Lower leg skin (tissue), 4 donors: ENCODE results near the gene TSHZ2. TPM values are rescaled to one million over a fixed set of nuclear protein-coding genes. Genes with fewer than 3 reads are reported as not detected.

Experiments used
- DNase-seq, 2 donors: peaks; one replicate each; pipeline ENCODE4 v3.0.0-alpha.2; 2019; ENCODE audit warnings: low spot score in 2 of 2
- H3K4me3 ChIP-seq: fragments of 200-600 bp; sonication (generic); 2 replicates; pipeline ENCODE4 v1.5.1; 2017; ENCODE audit warnings: mild to moderate bottlenecking, low read depth; ENCODE audit not compliant: poor library complexity, severe bottlenecking
- POLR2A ChIP-seq, 2 donors: fragments of 450-650 bp; IDR thresholded peaks; one replicate each; pipeline ENCODE4 v1.6.1; 2016 to 2017; ENCODE audit warnings: antibody characterized with exemption in 2 of 2, mild to moderate bottlenecking in 1 of 2, moderate library complexity in 1 of 2
- WGBS, 2 donors: methylation state at CpG; one replicate each; pipeline ENCODE4 v1.1.5; 2018; 5-methylcytosine and 5-hydroxymethylcytosine counted together
- intact Hi-C: fragments of 100-400 bp; cut with DNase I; formaldehyde crosslinking; loops from one replicate; pipeline ENCODE4 v1.15.0; 2023; ENCODE audit warnings: low total_unique reads
- total RNA-seq, 4 donors: library from RNA; depleted of rRNA; stranded (reverse); fragments of >200 nt; gene quantifications; one replicate each; pipeline ENCODE4 v1.1.0, GENCODE V29; 2016
- TF ChIP-seq, protein P1 (sequence below), 3 donors: fragments of 450-650 bp; IDR thresholded peaks; one replicate each; pipeline ENCODE4 v1.5.1; 2016; ENCODE audit warnings: antibody characterized with exemption in 3 of 3, mild to moderate bottlenecking in 3 of 3, moderate library complexity in 2 of 3

The TSHZ2 gene
- total RNA-seq, 4 donors from 2014 or later = 8.1 to 25.7 (median 10.5) TPM

DNA sequence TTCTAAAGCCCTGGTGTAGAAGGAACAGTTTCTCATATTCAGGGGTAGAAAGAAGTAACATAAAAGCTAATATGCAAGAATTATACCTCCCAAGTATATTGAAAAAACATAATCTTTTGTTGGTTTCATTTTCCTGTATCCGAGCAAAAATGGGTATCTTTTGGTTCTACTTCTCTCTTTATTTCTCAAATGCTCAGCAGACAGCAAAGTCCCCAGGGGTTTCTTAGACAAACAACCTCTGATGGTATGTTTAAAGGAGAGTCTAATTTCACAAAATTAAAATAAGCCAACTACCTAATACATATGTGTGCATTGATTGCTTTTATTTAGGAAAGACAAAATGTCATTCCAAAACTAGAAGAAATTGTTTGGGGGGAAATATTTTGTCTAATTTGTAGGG is 131.0 kb downstream of the TSHZ2 start:
- 86 to 93% methylated on average over 1 of the region's 1 CpG for WGBS, 2 donors
- DNase-seq = no peak
- no peak overlapping the region for H3K4me3 ChIP-seq
- TF ChIP-seq, protein P1, sequence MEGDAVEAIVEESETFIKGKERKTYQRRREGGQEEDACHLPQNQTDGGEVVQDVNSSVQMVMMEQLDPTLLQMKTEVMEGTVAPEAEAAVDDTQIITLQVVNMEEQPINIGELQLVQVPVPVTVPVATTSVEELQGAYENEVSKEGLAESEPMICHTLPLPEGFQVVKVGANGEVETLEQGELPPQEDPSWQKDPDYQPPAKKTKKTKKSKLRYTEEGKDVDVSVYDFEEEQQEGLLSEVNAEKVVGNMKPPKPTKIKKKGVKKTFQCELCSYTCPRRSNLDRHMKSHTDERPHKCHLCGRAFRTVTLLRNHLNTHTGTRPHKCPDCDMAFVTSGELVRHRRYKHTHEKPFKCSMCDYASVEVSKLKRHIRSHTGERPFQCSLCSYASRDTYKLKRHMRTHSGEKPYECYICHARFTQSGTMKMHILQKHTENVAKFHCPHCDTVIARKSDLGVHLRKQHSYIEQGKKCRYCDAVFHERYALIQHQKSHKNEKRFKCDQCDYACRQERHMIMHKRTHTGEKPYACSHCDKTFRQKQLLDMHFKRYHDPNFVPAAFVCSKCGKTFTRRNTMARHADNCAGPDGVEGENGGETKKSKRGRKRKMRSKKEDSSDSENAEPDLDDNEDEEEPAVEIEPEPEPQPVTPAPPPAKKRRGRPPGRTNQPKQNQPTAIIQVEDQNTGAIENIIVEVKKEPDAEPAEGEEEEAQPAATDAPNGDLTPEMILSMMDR (IDR thresholded peaks at IDR 0.05) = no peak
- TF ChIP-seq POLR2A (IDR thresholded peaks at IDR 0.05) = no peak
- intact Hi-C loops = no loop called here

DNA sequence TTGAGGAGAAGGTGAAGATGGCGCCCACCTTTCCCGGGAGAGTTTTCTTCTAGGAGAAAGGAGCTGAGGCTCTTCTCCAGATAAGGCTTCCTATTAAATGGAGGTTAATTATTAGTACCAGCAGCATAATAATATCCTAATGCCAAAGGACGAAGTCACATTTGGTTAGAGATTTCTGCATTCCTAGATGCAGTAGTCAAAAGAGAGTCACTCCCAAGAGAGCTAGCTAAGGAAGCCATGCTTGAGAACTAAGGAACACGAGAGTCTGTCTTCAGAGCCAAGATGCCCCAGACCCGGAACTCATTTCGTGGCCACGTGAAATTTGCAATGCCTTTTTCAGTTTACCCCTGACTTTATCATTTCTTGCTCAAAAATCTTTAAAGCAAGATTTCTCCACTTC is 132.7 kb downstream of the TSHZ2 start:
- intact Hi-C loops = no loop called here
- TF ChIP-seq, protein P1 (IDR thresholded peaks at IDR 0.05) = no peak
- TF ChIP-seq POLR2A (IDR thresholded peaks at IDR 0.05) = no peak
- no peak for DNase-seq
- H3K4me3 ChIP-seq = no peak overlapping the region
- WGBS, 2 donors = 78 to 84% methylated on average over 7 of the region's 7 CpGs

DNA sequence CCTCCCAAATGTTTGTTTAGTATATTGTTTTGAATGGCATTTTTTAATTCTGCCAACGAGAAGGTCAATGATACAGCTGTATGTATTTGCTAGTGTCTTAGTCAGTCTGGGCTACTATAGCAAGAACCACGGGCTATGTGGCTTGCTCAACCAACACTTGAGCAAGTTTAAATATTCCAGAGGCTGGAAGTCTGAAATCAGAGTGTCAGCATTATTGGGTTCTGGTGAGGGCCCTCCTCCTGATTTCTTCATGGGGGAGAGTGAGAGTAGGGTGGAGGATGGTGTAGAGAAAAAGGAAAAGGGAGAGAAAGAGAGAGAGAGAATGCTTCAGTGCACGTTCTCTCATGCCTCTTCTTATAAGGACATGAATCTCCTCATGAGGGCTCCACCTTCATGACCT is 144.6 kb downstream of the TSHZ2 start:
- DNase-seq = no peak
- H3K4me3 ChIP-seq = no peak overlapping the region
- intact Hi-C loops = no loop called here
- TF ChIP-seq POLR2A (IDR thresholded peaks at IDR 0.05) = no peak
- TF ChIP-seq, protein P1 (IDR thresholded peaks at IDR 0.05) = no peak
- 89 to 93% methylated on average over 3 of the region's 3 CpGs for WGBS, 2 donors

DNA sequence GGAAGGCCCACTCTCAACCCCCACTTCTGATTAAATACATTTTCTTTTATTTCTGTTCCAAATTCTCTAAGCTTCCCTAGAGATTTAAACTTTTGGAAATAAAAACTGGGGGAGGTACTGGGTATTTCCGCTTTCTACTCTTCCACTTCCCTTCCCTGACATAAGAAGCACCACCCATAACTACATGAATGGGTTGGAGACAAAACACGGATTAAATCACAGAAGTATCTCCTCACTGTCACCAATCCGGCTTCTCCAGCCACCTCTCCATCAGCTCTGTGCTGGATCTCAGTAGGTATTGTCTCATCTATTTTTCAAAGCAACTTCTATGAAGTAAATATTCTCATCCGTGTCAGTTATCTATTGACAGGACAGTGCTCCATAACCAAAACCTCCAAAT is 150.7 kb downstream of the TSHZ2 start:
- DNase-seq = no peak
- TF ChIP-seq, protein P1 (IDR thresholded peaks at IDR 0.05) = no peak
- TF ChIP-seq POLR2A (IDR thresholded peaks at IDR 0.05) = no peak
- H3K4me3 ChIP-seq = no peak overlapping the region
- WGBS, 2 donors = 82 to 87% methylated on average over 4 of the region's 4 CpGs
- intact Hi-C loops = no loop called here

DNA sequence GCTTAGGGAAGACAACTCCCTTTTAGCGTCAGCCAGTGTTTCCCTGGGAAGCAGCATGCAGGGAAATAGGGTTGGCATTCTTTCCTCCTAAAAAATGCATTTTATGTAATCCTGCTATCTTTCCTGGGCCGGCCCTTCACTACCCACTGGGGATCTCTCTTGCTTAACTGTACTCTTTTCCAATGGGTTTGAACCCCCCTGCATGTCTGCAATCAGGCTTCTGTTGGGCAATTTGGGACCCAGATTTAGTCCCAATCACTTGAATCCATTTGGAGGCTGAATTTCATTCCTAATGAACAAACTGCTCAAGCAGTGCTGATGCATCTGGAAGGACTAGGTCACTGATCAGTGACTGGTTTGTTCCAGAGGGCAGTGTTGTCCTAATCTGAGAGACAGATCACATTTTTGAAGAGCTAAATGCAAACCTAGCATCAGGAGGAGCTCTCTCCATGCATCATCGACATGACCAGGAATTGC is 152.0 kb downstream of the TSHZ2 start:
- DNase-seq = peak; percentile 56 to 89
- WGBS, 2 donors = 62 to 67% methylated on average over 3 of the region's 3 CpGs
- intact Hi-C loops = no loop called here
- H3K4me3 ChIP-seq = no peak overlapping the region
- no peak for TF ChIP-seq POLR2A (IDR thresholded peaks at IDR 0.05)
- TF ChIP-seq, protein P1 (IDR thresholded peaks at IDR 0.05) = no peak

DNA sequence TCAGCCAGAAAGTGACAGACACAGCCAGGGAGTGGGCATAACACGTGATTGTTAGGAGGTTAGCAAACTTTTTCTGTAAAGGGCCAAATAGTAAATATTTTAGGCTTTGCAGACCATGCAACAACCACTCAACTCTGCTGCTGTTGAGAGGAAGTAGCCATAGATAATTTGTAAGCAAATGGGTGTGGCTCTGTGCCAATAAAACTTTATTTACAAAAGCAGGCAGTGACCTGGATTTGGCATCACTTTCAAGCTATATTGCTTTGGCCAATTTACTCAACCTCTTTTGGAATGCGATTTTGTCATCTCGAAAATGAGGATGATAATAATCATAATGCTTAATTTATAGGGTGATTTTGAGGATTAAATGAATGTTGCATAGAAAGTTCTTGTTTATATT is 152.6 kb downstream of the TSHZ2 start:
- WGBS, 2 donors = 80 to 85% methylated on average over 3 of the region's 3 CpGs
- DNase-seq = no peak
- no peak for TF ChIP-seq POLR2A (IDR thresholded peaks at IDR 0.05)
- TF ChIP-seq, protein P1 (IDR thresholded peaks at IDR 0.05) = no peak
- H3K4me3 ChIP-seq = no peak overlapping the region
- intact Hi-C loops = no loop called here
